Panc1 (cell line): ENCODE measurements around the gene OR8B3.
A peak's percentile ranks its signal among the peaks of the same experiment; 100 is the strongest.

ENCODE experiments used
- POLR2AphosphoS5 ChIP-seq: IDR thresholded peaks from 2 replicates; pipeline ENCODE4 v1.6.1; 2012; ENCODE audit warnings: mild to moderate bottlenecking, low read depth, low read length, moderate library complexity
- TF ChIP-seq, protein P1 (sequence below): fragments of 450-650 bp; IDR thresholded peaks from 2 replicates; pipeline ENCODE4 v1.5.1; 2017; ENCODE audit warnings: mild to moderate bottlenecking
- TF ChIP-seq, protein P2 (sequence below), 2 experiments: IDR thresholded peaks; 2 replicates each; pipeline ENCODE4 v1.6.1; 2011 to 2012; ENCODE audit warnings: low read depth in 2 of 2, control low read depth in 1 of 2, low read length in 1 of 2, mild to moderate bottlenecking in 1 of 2, moderate library complexity in 1 of 2; ENCODE audit not compliant: insufficient read depth in 1 of 2

DNA sequence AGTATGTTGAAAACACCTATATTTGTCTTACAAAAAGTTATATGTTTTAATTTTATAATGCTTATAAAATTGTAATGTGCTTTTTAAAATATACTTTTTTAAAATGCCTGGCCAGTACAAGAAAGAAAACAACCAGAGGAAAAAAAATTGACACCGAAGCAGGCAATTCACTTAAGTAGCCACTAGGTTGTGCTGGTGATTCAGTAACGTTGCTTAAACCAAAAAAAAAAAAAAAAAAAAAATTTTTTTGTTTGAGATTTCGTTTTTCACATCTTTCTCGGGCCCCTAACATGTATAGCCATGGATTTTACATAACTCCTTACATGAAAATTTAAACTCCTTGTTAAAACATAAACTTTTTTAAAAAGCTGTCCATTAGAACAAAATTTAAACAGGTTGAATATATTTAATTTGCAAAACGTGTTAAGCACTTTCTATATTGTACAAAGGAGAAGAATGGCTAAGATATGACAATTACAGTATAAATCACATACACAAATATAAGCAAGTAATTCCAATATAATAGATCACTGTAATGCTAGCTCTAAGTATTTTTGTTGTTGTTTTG, 16.6 kb upstream of the OR8B3 start:
- TF ChIP-seq, protein P1, sequence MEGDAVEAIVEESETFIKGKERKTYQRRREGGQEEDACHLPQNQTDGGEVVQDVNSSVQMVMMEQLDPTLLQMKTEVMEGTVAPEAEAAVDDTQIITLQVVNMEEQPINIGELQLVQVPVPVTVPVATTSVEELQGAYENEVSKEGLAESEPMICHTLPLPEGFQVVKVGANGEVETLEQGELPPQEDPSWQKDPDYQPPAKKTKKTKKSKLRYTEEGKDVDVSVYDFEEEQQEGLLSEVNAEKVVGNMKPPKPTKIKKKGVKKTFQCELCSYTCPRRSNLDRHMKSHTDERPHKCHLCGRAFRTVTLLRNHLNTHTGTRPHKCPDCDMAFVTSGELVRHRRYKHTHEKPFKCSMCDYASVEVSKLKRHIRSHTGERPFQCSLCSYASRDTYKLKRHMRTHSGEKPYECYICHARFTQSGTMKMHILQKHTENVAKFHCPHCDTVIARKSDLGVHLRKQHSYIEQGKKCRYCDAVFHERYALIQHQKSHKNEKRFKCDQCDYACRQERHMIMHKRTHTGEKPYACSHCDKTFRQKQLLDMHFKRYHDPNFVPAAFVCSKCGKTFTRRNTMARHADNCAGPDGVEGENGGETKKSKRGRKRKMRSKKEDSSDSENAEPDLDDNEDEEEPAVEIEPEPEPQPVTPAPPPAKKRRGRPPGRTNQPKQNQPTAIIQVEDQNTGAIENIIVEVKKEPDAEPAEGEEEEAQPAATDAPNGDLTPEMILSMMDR, result peak; percentile 78; the same call in 1 of the 2 replicates
- TF ChIP-seq, protein P2, sequence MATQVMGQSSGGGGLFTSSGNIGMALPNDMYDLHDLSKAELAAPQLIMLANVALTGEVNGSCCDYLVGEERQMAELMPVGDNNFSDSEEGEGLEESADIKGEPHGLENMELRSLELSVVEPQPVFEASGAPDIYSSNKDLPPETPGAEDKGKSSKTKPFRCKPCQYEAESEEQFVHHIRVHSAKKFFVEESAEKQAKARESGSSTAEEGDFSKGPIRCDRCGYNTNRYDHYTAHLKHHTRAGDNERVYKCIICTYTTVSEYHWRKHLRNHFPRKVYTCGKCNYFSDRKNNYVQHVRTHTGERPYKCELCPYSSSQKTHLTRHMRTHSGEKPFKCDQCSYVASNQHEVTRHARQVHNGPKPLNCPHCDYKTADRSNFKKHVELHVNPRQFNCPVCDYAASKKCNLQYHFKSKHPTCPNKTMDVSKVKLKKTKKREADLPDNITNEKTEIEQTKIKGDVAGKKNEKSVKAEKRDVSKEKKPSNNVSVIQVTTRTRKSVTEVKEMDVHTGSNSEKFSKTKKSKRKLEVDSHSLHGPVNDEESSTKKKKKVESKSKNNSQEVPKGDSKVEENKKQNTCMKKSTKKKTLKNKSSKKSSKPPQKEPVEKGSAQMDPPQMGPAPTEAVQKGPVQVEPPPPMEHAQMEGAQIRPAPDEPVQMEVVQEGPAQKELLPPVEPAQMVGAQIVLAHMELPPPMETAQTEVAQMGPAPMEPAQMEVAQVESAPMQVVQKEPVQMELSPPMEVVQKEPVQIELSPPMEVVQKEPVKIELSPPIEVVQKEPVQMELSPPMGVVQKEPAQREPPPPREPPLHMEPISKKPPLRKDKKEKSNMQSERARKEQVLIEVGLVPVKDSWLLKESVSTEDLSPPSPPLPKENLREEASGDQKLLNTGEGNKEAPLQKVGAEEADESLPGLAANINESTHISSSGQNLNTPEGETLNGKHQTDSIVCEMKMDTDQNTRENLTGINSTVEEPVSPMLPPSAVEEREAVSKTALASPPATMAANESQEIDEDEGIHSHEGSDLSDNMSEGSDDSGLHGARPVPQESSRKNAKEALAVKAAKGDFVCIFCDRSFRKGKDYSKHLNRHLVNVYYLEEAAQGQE (IDR thresholded peaks at IDR 0.05; ENCODE audit: insufficient read depth in 1 of 2, low read depth in 2 of 2, low read length in 1 of 2), result no peak
- TF ChIP-seq POLR2AphosphoS5, result no peak
